AG04449 (cell line): Measurements from ENCODE around the gene C8A.

Experiments used
- CTCF ChIA-PET: fragments of 350-600 bp; formaldehyde crosslinking; extraction: SDS; loops from one replicate; lab custom pipeline; 2021; ENCODE audit warnings: antibody characterized with exemption; lab: Yijun Ruan, JAX
- POLR2A ChIA-PET: fragments of 400-600, 350-600 bp; formaldehyde crosslinking; extraction: SDS; loops from one replicate; lab custom pipeline; 2020; ENCODE audit warnings: antibody characterized with exemption, inconsistent platforms; lab: Yijun Ruan, JAX
- DNase-seq: peaks from one replicate; pipeline ENCODE4 v3.0.0-alpha.2; 2010; ENCODE audit warnings: low read depth, low spot score
- H3K4me3 ChIP-seq: 2 replicates; pipeline ENCODE4 v1.5.1; 2011; ENCODE audit warnings: low read depth, mild to moderate bottlenecking, control low read depth, low read length
- CTCF ChIP-seq: IDR thresholded peaks from one replicate; pipeline ENCODE4 v1.5.1; 2011; ENCODE audit warnings: mild to moderate bottlenecking, moderate library complexity, low read length, control low read depth, inconsistent platforms; ENCODE audit not compliant: insufficient read depth; ENCODE audit errors: missing control alignments

The C8A gene

GRCh38 chr1:56940039-56940438, 85.4 kb downstream of the C8A start:
- ChIA-PET POLR2A (no interaction called here), CTCF (no interaction called here)
- no peak for TF ChIP-seq CTCF
- no peak for DNase-seq
- no peak overlapping the region for H3K4me3 ChIP-seq

DNA sequence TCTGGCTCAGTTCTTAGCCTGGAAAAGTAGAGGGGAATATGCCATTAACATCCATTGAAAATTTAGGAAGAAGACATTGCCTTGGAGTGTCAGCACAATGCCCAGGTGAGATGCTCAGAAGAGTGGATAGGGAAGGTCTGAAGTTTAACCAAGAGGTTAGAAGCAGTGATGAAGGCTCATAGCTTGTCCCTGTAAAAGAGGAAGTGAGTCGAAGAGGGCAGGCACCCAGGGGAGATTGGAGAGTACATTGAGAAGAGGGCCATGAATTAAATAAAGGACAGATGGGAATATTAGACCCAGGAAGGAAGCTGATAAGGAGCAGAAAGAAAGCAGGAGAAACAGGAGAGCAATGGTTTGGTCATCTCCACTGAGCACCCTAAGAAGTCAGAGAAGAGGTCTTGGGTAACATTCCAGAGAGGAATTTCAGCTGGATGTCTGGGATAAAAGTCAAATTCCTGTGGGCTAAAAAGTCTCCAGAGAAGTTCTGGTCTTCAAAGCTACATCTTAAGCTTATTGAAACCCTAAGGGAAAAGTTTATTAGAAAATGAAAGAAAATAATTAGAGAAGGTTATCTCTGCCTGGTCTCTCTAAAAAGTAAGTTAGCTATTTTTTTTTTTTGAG, 93.9 kb downstream of the C8A start:
- TF ChIP-seq CTCF, result no peak
- ChIA-PET CTCF (no interaction called here), POLR2A (no interaction called here)
- no peak overlapping the region for H3K4me3 ChIP-seq
- no peak for DNase-seq

GRCh38 chr1:56952501-56952900, 97.9 kb downstream of the C8A start:
- no peak overlapping the region for H3K4me3 ChIP-seq
- ChIA-PET POLR2A (no interaction called here), CTCF (interaction anchor here (1.3 kb wide), 1 partner anchor 122 kb away, joined by 5 read pairs; no protein-coding TSS in a partner anchor)
- no peak for DNase-seq
- no peak for TF ChIP-seq CTCF

GRCh38 chr1:56953386-56953785, 98.8 kb downstream of the C8A start:
- no peak for TF ChIP-seq CTCF
- no peak overlapping the region for H3K4me3 ChIP-seq
- CTCF ChIA-PET, result no interaction called here
- POLR2A ChIA-PET, result no interaction called here
- no peak for DNase-seq

DNA sequence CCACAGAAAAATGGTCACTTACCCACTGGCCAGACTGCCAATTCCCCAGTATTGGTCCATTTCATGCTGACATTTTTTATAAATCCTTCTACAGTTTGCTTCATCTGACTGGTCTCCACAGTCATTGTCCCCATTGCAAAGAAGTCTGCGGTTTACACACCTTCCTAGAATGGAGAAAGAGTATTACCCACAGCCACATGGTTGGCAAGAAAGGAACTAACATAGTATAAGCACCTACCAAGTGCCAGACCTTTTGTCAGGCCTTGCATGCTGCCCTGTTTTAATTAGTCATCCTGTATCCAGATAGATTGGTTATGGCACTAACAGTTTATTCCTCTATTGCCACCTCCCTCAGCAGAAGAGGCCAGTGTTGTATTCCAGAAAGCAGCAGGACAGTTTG, 100.1 kb downstream of the C8A start:
- POLR2A ChIA-PET, result no interaction called here
- H3K4me3 ChIP-seq, result no peak overlapping the region
- CTCF ChIA-PET, result no interaction called here
- TF ChIP-seq CTCF, result no peak
- no peak for DNase-seq

- ChIA-PET CTCF (no interaction called here), POLR2A (no interaction called here)
- no peak for TF ChIP-seq CTCF
- H3K4me3 ChIP-seq, result no peak overlapping the region
- no peak for DNase-seq
Observed at GRCh38 chr1:56957931-56958330, 103.3 kb downstream of the C8A start.
